ENCODE data around the gene DLG5.
A peak's percentile ranks its signal among the peaks of the same experiment; 100 is the strongest.

Gene DLG5

DNA sequence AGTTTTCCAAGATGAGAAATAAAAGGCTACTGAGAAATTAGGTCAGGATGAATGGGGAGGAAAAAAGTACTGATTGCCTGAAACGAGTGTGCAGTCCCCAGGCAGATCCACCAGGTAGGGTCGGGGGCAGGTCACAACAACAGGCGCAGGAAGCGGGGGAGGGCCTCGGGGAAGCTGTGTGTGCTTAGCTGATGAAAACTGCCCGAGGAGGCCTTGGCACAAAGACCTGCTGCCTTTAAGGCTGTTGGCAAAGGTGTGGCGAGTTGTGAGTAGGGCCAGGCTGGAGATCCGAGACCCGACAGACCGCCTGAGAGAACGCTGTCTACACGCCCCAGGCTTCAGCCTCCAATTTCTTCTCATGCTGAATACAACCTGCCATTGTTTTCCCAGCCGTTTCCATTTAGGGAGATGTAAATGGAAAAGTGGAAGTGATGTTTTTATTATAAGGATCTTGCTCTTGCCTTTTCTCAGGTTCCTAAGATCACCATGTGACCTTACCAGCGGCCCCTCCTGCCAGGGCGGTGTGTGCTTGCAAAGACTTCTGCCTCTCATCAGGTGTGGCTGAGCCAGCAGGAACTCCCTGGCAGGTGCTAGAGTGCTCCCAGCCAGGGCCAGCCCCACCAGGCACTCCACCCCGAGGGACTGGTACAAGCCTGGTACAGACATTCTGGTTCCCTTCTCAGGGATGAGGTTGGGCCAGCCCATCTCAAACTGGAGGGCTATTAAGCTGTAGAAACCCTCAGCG, 60.8 kb downstream of the DLG5 start:
- no peak for DNase-seq

- no peak for DNase-seq
Measured at GRCh38 chr10:77864151-77864851, 62.3 kb downstream of the DLG5 start.

- no peak for DNase-seq
Measured at GRCh38 chr10:77863446-77863845, 63.1 kb downstream of the DLG5 start.

GRCh38 chr10:77862595-77862994, 64.0 kb downstream of the DLG5 start:
- no peak for DNase-seq

GRCh38 chr10:77861366-77861765, 65.2 kb downstream of the DLG5 start:
- DNase-seq: no peak

DNA sequence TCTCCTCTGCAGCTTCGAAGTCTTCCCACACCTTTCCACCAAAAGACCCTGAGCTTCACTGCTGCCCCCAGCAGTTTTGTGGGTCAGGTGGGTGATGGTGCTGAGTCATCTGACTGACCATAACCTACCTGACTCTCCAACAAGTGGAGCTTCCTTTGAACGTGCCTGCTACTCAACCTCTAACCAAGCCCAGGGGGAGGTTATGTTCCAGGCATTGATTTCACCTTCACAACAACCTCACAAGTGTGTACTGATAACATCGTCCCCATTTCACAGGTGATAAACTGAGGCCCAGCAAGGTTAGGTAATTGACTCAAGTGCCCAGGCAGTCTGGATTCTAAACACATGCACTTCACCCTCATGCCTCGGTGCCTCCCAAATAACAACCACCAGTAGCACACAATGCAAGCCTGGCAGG, 66.7 kb downstream of the DLG5 start:
- DNase-seq: no peak

DNA sequence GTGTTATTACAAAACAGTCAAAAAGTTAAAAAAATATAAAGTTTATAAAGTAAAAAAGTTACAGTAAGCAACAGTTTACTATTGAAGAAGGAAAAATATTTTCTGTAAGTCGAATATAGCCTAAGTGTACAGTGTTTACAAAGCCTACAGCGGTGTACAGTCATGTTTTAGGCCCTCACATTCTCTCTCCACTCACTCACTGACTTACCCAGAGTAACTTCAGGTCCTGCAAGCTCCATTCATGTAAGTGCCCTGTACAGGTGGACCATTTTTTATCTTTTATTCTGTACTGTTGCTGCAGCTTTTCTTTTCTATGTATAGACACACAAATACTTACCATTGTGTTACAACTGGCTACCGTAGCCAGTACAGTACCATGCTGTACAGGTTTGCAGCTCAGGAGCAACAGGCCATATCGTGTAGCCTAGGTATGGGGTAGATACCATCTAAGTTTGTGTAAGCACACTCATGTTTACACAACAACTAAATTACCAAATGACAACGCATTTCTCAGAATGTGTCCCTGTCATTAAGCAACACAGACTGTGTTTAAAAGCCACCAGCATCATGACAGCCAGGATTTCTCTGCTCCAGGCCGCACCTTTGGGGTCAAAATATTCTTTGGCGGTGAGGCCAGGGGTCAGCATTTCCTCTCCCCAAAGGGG, 67.2 kb downstream of the DLG5 start:
- DNase-seq: no peak

- DNase-seq: no peak
Measured at GRCh38 chr10:77857272-77857671, 69.3 kb downstream of the DLG5 start.

DNA sequence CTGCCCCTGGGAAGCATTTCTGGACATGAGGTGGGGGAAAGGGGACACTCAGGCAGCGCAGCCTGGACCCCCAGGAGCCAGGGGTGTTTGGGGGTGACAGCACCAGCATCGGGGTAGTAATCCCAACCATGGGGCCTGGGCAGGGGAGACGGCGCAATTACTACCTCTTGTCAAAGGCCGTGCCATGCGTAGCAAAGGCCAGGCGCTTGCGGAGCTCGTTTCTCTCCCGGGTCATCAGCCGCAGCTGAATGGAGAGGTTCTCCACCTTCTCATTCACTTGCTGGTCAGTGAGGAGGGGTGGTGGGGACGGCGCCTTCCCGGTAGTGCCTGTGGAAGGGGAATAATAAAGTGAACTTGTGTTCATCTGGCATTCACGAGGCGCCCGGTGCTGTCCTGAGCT, 70.0 kb downstream of the DLG5 start:
- DNase-seq: no peak

GRCh38 chr10:77855404-77856155, 71.0 kb downstream of the DLG5 start:
- no peak for DNase-seq

DNA sequence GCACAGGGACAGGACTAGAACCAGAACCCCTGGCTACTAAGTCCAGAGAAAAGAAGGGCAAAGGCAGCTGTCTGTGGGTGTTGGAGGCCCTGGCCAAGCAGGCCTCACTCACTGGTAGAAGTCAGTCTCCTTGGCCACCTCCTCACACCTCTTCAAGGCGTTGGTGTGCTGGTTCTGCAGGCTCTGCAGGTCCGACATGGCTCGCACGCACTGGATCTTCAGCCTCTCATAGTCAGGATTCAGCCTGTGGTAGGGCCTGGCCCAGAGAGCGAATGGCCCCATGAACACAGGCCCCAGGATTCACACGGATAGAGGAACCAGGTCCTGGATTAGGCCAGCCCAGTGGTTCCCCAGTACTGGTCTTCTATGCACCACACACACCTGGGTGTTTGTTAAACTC, 72.4 kb downstream of the DLG5 start:
- DNase-seq: no peak

GRCh38 chr10:77853256-77853655, 73.3 kb downstream of the DLG5 start:
- DNase-seq: no peak

DNA sequence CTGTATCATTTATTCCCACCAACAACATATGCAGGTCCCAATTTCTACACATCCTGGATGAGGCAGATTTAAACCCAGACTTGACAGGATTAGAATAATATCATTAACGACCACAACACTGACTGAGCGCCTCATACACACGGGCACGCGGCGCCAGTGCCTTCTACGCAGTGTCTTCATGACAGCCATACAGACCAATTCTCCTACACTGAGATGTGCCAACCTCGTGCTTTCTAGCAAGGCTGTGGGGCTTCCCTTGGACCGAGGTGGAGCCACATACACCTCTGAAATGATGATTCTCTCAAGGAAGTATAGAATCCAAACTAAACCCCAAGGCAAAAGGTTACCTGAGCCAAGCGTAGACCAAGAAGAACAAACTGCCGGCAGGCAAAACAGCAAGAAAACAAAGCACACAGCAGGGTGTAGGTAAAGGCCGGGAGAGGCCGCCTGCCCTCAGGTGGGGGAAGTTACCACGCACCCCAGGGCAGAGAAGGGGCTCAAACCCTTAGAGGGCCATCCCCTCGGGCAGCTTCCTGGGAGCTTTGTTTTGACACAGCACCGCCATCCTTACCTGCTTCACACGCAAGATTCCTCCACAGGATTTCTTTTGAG, 75.8 kb downstream of the DLG5 start:
- DNase-seq: no peak

DNA sequence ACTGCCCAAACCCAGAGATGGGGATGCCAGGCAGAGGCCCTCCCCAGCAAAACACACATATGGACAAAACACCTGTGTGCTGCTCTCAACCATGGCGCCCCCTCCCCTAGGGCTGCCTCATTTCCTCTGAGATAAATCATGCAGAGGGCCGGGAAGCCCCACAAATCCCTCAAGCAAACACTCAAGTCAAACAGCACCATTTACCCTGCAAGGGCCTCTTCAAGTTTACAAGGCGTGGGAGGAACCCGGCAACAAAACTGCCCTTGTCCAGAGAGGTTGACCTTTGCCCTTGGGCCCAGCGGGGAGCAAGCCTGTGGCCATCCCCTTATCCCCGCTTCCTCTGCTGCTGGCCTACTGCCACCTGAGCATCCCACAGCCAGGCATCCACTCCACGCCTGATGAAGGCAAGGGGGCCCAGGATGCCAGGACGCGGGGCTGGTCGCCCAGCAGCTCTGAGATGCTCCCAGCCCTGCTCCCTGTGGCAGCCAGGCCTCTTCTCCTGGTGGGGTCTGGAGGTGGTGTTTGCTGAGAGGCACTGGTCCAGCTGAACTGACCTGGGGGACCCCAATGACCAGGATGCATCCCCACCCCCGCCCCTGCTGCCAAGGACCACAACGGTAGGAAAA, 77.4 kb downstream of the DLG5 start:
- no peak for DNase-seq

- peak; percentile 65 for DNase-seq
Measured at GRCh38 chr10:77846718-77847311, 79.7 kb downstream of the DLG5 start.

- no peak for DNase-seq
Measured at GRCh38 chr10:77845451-77845850, 81.1 kb downstream of the DLG5 start.

- no peak for DNase-seq
Measured at GRCh38 chr10:77844713-77845445, 81.7 kb downstream of the DLG5 start.

DNA sequence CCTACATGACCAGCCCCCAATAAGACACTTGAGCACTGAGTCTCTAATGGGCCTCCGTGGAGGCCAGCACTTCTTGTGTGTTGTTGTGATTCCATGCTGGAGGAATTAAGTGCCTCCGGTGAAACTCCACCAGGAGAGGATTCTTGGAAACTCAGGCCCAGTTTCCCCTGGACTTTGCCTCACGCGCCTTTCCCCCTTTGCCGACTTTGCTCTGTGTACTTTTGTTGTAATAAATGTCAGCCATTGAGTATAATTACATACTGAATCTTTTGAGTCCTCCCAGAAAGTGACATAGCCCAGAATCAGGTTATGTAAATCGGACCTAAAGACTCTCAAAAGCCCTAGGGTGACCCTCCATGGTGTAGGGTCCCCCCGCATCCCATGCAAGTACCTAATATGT, 82.4 kb downstream of the DLG5 start:
- DNase-seq: no peak

- DNase-seq: no peak
Measured at GRCh38 chr10:77843264-77843663, 83.3 kb downstream of the DLG5 start.

- no peak for DNase-seq
Measured at GRCh38 chr10:77842652-77843212, 83.8 kb downstream of the DLG5 start.
